Motor neuron (in vitro differentiated cells): ENCODE measurements around the gene PTPN5. TPM values are rescaled to one million over a fixed set of nuclear protein-coding genes. Genes with fewer than 3 reads are reported as not detected.

Experiments
- ATAC-seq, 8 experiments: fragments of 200-7000 bp; cut with Tn5 transposase; replicated peaks in 6 of 8; 2 replicates each; pipeline ENCODE4 v1.8.0; 2021; ENCODE audit warnings: mild to moderate bottlenecking in 8 of 8, moderate library complexity in 8 of 8
- H3K27ac ChIP-seq, 2 donors: fragments of 250-450 bp; sonication (Bioruptor Pico); 2 replicates each; pipeline ENCODE4 v1.9.0; 2021; ENCODE audit warnings: antibody characterized with exemption in 2 of 2, mild to moderate bottlenecking in 2 of 2, moderate library complexity in 1 of 2
- H3K4me1 ChIP-seq, 2 donors: fragments of 250-450 bp; sonication (Bioruptor Pico); replicated peaks in 1 of 2; 2 replicates each; pipeline ENCODE4 v1.6.1; 2021; ENCODE audit warnings: antibody characterized with exemption in 2 of 2, mild to moderate bottlenecking in 2 of 2, moderate library complexity in 1 of 2
- H3K4me3 ChIP-seq, 5 donors: fragments of 250-450 bp; sonication (Bioruptor Pico); 2 replicates each; pipeline ENCODE4 v1.9.0; 2021; ENCODE audit warnings: antibody characterized with exemption in 5 of 5, mild to moderate bottlenecking in 5 of 5, moderate library complexity in 4 of 5
- WGBS, 10 experiments: fragments of 450-650 bp; shearing (Covaris generic); methylation state at CpG; one replicate each; pipeline ENCODE4 v1.0.0; 2022; 5-methylcytosine and 5-hydroxymethylcytosine counted together
- in situ Hi-C, 9 experiments: fragments of 400-800 bp; cut with MboI; loops; one replicate each; pipeline ENCODE4 v1.15.0; 2021; ENCODE audit warnings: low sequenced_read_pairs in 9 of 9, low pct_unique_long_range_greater_than_20kb in 2 of 9; ENCODE audit not compliant: unreplicated experiment in 9 of 9
- total RNA-seq, 8 experiments: library from RNA; unstranded; fragments of 300-600 nt; gene quantifications; 2 replicates each; pipeline versions ENCODE4 v1.2.3 to v1.2.4, GENCODE V29; 2022

The PTPN5 gene
- total RNA-seq, 8 experiments from 2014 or later: 0.15 to 22.2 (median 6.1) TPM

DNA sequence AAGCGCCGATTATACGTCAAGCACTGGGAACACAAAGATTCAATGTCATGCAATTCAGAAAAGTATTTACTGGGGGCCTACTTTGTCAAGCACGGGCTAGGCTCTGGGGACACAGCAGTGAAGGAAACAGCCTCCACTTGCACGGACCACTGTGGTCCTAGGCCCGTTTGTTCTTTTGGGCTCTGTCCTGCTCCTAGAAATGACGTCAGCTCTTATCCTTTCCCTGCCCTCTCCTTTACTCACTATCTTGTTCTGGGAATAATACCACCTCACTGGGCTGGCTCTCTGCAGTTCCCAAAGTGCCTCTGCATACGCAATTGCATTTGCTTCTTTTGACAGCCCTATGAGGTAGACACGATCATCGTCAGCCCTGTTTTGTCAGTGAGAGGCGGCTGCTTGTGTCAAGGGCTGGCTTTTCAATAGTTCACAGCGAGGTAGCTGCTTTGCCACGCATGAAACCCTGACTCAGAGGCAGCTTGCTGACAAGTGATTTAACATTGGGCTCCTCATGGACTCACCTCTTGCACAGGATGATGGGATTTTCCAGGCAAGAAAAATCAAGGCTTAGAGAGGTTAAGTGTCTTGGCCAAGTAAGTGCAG lies 42.7 kb downstream of the PTPN5 start:
- no peak overlapping the region for H3K27ac ChIP-seq
- H3K4me3 ChIP-seq: no peak overlapping the region
- in situ Hi-C loops: loop anchor here in 2 of 9 experiments (25.0 kb wide), 1 partner anchor 212 kb away; the partner anchor contains the start of gene TSG101 (in 2 of the 2)
- no peaks in the 10 kb centered on the region for H3K4me1 ChIP-seq
- 20 to 94% (median 64%) methylated on average over 1 to 10 of the region's 13 CpGs; no CpG with 5 or more reads in 1 of the 10 experiments for WGBS, 10 experiments
- peak in 5 of 8 experiments; percentile 57 to 89 (median 79) for ATAC-seq

DNA sequence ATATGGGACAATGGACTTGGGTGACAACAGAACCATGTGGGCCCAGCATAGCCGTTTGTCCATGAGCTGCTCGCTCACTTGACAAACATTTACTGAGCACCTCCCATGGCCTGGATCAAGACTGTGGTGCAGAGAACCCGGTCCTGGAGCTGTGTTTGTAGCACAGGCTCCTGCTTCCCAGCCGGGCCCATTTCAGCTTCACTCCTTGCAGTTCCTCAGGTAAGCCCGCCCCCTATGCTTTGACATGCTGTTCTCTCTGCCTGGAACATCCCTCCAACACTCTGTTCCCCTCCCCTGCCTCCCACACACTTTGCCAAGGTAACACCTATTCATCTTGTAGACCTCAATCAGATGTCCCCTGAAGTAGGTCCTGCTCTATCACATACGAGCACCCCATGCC lies 46.3 kb downstream of the PTPN5 start:
- in situ Hi-C loops: loop anchor here in 2 of 9 experiments (25.0 kb wide), 1 partner anchor 208 kb away; the partner anchor contains the start of gene TSG101 (in 2 of the 2)

DNA sequence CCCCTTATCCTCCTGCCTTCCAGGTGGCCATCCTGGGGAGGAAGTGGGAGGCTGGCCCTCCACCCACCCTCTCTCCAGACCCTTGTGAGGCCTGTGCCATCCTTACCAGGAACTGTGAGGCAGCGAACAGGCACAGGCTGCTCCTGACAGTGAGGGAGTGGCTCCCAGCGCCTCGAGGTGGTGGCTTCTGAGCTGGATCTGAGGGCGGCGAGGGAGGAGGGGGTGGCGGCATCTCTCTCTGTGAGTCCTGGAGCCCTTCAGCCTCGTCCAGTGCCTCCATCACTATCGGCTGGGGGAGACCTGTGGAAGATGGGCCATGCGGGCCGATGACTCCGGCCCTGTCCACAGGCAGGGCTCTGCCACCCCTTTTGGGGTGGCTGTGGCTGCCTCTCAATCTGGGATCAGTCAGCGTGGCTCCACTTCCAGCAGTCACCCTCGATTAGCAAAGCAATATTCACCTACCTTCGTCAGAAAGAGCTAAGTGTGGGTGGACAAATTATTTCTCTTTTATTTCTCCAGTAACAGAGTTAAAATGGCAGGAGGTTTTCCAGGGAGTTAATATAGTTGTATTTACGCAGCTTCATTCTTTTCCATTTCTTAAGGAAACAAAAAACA lies 47.6 kb downstream of the PTPN5 start:
- 21 to 83% (median 54%) methylated on average over 1 to 11 of the region's 15 CpGs; no CpG with 5 or more reads in 1 of the 10 experiments for WGBS, 10 experiments
- Histone ChIP-seq H3K4me1 (no peaks in the 10 kb centered on the region), H3K27ac (no peak overlapping the region), H3K4me3 (no peak overlapping the region)
- in situ Hi-C loops: loop anchor here in 2 of 9 experiments (25.0 kb wide), 1 partner anchor 207 kb away; the partner anchor contains the start of gene TSG101 (in 2 of the 2)
- ATAC-seq: no peak

More for the DNA sequence above, 46.3 kb downstream of the PTPN5 start:
- no peak overlapping the region for H3K4me3 ChIP-seq
- H3K4me1 ChIP-seq: no peaks in the 10 kb centered on the region
- no peak overlapping the region for H3K27ac ChIP-seq
- no peak for ATAC-seq
- WGBS, 10 experiments: 50 to 70% (median 62%) methylated on average over 1 to 5 of the region's 6 CpGs; no CpG with 5 or more reads in 7 of the 10 experiments

DNA sequence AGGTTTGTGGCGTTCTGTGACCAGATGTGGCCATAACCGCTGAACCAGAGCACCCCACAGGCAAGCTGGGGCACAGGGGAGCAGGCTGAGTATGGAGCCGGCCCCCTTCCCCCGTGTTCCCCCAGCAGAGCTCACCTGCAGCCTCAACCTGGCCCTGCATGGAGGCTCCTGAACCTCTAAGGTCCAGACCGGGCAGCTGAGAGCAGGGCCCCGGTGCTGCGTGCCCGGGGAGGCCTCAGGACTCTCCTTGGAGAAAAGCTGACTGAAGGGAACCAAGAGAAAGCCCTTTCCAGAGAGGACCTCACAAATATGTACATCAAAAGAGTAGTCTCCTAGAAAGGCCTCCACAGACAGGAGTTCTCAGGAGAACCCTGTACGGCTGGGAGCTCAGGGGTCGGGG lies 48.2 kb downstream of the PTPN5 start:
- in situ Hi-C loops: loop anchor here in 2 of 9 experiments (25.0 kb wide), 1 partner anchor 206 kb away; the partner anchor contains the start of gene TSG101 (in 2 of the 2)
- WGBS, 10 experiments: 0 to 100% (median 48%) methylated on average over 1 to 4 of the region's 10 CpGs; no CpG with 5 or more reads in 4 of the 10 experiments
- no peak for ATAC-seq
- Histone ChIP-seq H3K4me3 (no peak overlapping the region), H3K27ac (no peak overlapping the region), H3K4me1 (no peaks in the 10 kb centered on the region)

DNA sequence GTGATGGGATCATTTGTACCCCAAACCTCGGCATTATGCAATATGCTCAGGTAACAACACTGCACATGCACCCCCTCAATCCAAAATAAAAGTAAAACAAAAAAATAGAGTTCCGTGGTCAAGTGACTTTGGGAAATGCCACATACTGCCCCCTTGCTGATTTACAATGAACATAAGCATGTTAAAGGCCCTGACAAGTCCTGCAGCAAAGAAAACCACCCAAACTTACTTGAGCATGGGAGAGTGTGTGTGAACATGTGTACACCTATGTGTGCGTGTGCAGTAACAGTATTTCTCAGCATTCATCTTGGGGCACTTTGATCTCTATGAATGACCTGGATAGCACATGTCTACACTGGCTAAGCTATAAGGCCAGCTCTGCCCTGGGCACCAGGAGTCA lies 49.8 kb downstream of the PTPN5 start:
- ATAC-seq: no peak
- WGBS, 10 experiments: 33 to 94% (median 76%) methylated on average over 1 to 3 of the region's 3 CpGs; no CpG with 5 or more reads in 2 of the 10 experiments

GRCh38 chr11:18739685-18740084 lies 51.9 kb downstream of the PTPN5 start:
- ATAC-seq: no peak
- no peak overlapping the region for H3K4me3 ChIP-seq
- in situ Hi-C loops: loop anchor here in 2 of 9 experiments (25.0 kb wide), 1 partner anchor 202 kb away; the partner anchor contains the start of gene TSG101 (in 2 of the 2)
- no peaks in the 10 kb centered on the region for H3K4me1 ChIP-seq
- no peak overlapping the region for H3K27ac ChIP-seq
- WGBS, 10 experiments: 77 to 80% methylated on average over 2 to 3 of the region's 4 CpGs; no CpG with 5 or more reads in 8 of the 10 experiments

More for the DNA sequence above, 49.8 kb downstream of the PTPN5 start:
- Histone ChIP-seq H3K27ac (no peak overlapping the region), H3K4me1 (no peaks in the 10 kb centered on the region), H3K4me3 (no peak overlapping the region)
- in situ Hi-C loops: loop anchor here in 2 of 9 experiments (25.0 kb wide), 1 partner anchor 204 kb away; the partner anchor contains the start of gene TSG101 (in 2 of the 2)

- no peak for ATAC-seq
- 0 to 100% (median 83%) methylated on average over 1 to 5 of the region's 8 CpGs; no CpG with 5 or more reads in 5 of the 10 experiments for WGBS, 10 experiments
- in situ Hi-C loops: loop anchor here in 2 of 9 experiments (25.0 kb wide), 1 partner anchor 200 kb away; the partner anchor contains the start of gene TSG101 (in 2 of the 2)
Observed at GRCh38 chr11:18737642-18738041, 54.0 kb downstream of the PTPN5 start.

GRCh38 chr11:18736590-18737148 lies 54.9 kb downstream of the PTPN5 start:
- Histone ChIP-seq H3K27ac (no peak overlapping the region), H3K4me3 (no peak overlapping the region), H3K4me1 (no peaks in the 10 kb centered on the region)
- ATAC-seq: no peak
- WGBS, 10 experiments: 23 to 100% (median 57%) methylated on average over 1 to 6 of the region's 10 CpGs; no CpG with 5 or more reads in 3 of the 10 experiments
- in situ Hi-C loops: loop anchor here in 2 of 9 experiments (25.0 kb wide), 1 partner anchor 199 kb away; the partner anchor contains the start of gene TSG101 (in 2 of the 2)

More at GRCh38 chr11:18737642-18738041, 54.0 kb downstream of the PTPN5 start:
- no peaks in the 10 kb centered on the region for H3K4me1 ChIP-seq
- no peak overlapping the region for H3K4me3 ChIP-seq
- H3K27ac ChIP-seq: no peak overlapping the region

DNA sequence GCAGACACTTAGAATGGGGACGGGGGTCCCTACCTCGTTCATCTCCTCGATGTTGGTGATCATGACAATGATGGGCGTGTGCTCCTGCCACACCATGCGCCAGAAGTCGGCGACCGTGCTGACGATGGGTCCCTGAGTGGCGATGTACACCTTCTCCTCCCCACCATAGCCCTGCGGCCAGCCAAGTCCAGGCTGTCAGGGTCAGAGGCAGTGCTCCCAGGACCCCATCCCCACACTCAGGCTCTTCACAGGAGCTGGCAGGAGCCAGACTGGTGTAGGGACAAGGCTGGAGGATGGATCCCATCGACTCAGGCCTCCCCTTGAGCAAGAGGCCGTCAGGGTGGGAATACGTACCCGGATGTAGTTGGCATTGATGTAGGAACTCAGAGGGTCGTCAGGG lies 58.4 kb downstream of the PTPN5 start:
- in situ Hi-C loops: loop anchor here in 2 of 9 experiments (25.0 kb wide), 1 partner anchor 196 kb away; the partner anchor contains the start of gene TSG101 (in 2 of the 2)
- ATAC-seq: no peak
- 0 to 77% (median 54%) methylated on average over 1 to 9 of the region's 16 CpGs; no CpG with 5 or more reads in 6 of the 10 experiments for WGBS, 10 experiments
- no peaks in the 10 kb centered on the region for H3K4me1 ChIP-seq
- H3K27ac ChIP-seq: no peak overlapping the region
- H3K4me3 ChIP-seq: no peak overlapping the region

GRCh38 chr11:18731949-18732821 lies 59.4 kb downstream of the PTPN5 start:
- Histone ChIP-seq H3K4me3 (no peak overlapping the region), H3K4me1 (no peaks in the 10 kb centered on the region), H3K27ac (no peak overlapping the region)
- in situ Hi-C loops: loop anchor here in 2 of 9 experiments (25.0 kb wide), 1 partner anchor 195 kb away; the partner anchor contains the start of gene TSG101 (in 2 of the 2)
- peak; percentile 59 to 93 (median 86) for ATAC-seq
- WGBS, 10 experiments: 0 to 77% (median 55%) methylated on average over 1 to 10 of the region's 11 CpGs; no CpG with 5 or more reads in 1 of the 10 experiments

GRCh38 chr11:18731441-18731840 lies 60.2 kb downstream of the PTPN5 start:
- 50 to 100% (median 100%) methylated on average over 1 of the region's 2 CpGs; no CpG with 5 or more reads in 7 of the 10 experiments for WGBS, 10 experiments
- H3K4me3 ChIP-seq: no peak overlapping the region
- ATAC-seq: no peak
- in situ Hi-C loops: loop anchor here in 2 of 9 experiments (25.0 kb wide), 1 partner anchor 194 kb away; the partner anchor contains the start of gene TSG101 (in 2 of the 2)
- H3K27ac ChIP-seq: no peak overlapping the region
- H3K4me1 ChIP-seq: no peaks in the 10 kb centered on the region
